Fibroblast of skin of left biceps (primary cell): ENCODE results near the gene PREB.

ENCODE experiments used
- DNase-seq, 2 experiments: peaks; one replicate each; pipeline ENCODE4 v3.0.0-alpha.2; 2013; ENCODE audit warnings: low read depth in 2 of 2

PREB gene

GRCh38 chr2:27152796-27153464, 18.5 kb upstream of the PREB start:
- no peak for DNase-seq

GRCh38 chr2:27152102-27152795, 17.8 kb upstream of the PREB start:
- DNase-seq: no peak

- DNase-seq: no peak
These were observed 16.3 kb upstream of the PREB start for GRCh38 chr2:27150639-27151230.

- no peak for DNase-seq
These were observed 15.4 kb upstream of the PREB start for GRCh38 chr2:27149570-27150405.

- DNase-seq: no peak
These were observed 14.5 kb upstream of the PREB start, which contains the start of gene TCF23 for GRCh38 chr2:27148801-27149439. TCF23 (plus strand) TSS chr2:27149004; CDS start chr2:27149134, 130 bp downstream.

- DNase-seq: no peak
These were observed 13.5 kb upstream of the PREB start for GRCh38 chr2:27147935-27148334.

GRCh38 chr2:27145682-27146081, 11.2 kb upstream of the PREB start:
- no peak for DNase-seq

- DNase-seq: no peak
These were observed 8.8 kb upstream of the PREB start for GRCh38 chr2:27143285-27143684.

GRCh38 chr2:27139310-27139709, 4.9 kb upstream of the PREB start, which contains the start of gene PRR30:
PRR30 (minus strand) TSS chr2:27139410; CDS start chr2:27138329, 1,081 bp downstream.
- DNase-seq: no peak

GRCh38 chr2:27138111-27138510, 3.7 kb upstream of the PREB start:
- no peak for DNase-seq

GRCh38 chr2:27137322-27137935, 3.0 kb upstream of the PREB start:
- no peak for DNase-seq

GRCh38 chr2:27136751-27137150, 2.3 kb upstream of the PREB start:
- no peak for DNase-seq

GRCh38 chr2:27135478-27135955, 1.1 kb upstream of the PREB start:
- no peak for DNase-seq

- no peak for DNase-seq
These were observed 493 bp upstream of the PREB start for GRCh38 chr2:27134781-27135477.

GRCh38 chr2:27133195-27133875, 1.1 kb downstream of the PREB start:
- no peak for DNase-seq

GRCh38 chr2:27131429-27131828, 3.0 kb downstream of the PREB start:
- DNase-seq: no peak

GRCh38 chr2:27130396-27130795, 4.0 kb downstream of the PREB start:
- no peak for DNase-seq

- no peak for DNase-seq
These were observed 5.5 kb downstream of the PREB start for GRCh38 chr2:27128668-27129571.
